GM10266 (cell line): ENCODE results near the gene OOSP3.

Source experiments
- DNase-seq: peaks from one replicate; pipeline ENCODE4 v3.0.0; 2012; ENCODE audit errors: extremely low spot score
- TF ChIP-seq, protein P1 (sequence below): IDR thresholded peaks from 2 replicates; pipeline ENCODE4 v1.5.1; 2012; ENCODE audit warnings: mild to moderate bottlenecking, low read depth; ENCODE audit not compliant: control insufficient read depth, insufficient read depth; ENCODE audit errors: missing control alignments

OOSP3 gene

DNA sequence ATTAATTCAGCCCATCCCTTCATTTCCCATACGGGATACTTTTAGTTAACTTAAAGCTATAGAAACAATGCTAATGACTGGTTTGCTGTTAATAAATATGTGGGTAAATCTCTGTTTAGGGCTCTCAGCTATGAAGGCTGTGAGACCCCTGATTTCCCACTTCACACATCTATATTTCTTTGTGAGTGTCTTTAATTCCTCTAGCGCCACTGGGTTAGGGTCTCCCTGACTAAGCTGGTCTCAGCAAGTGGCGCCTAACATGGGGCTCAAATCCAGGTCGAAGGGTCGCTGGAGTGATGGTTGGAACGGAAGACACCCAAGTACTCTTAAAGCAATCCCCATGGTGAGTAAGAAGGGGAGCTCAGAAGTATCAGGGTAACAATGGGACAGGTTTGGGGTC, 45.2 kb downstream of the OOSP3 start:
- TF ChIP-seq, protein P1, sequence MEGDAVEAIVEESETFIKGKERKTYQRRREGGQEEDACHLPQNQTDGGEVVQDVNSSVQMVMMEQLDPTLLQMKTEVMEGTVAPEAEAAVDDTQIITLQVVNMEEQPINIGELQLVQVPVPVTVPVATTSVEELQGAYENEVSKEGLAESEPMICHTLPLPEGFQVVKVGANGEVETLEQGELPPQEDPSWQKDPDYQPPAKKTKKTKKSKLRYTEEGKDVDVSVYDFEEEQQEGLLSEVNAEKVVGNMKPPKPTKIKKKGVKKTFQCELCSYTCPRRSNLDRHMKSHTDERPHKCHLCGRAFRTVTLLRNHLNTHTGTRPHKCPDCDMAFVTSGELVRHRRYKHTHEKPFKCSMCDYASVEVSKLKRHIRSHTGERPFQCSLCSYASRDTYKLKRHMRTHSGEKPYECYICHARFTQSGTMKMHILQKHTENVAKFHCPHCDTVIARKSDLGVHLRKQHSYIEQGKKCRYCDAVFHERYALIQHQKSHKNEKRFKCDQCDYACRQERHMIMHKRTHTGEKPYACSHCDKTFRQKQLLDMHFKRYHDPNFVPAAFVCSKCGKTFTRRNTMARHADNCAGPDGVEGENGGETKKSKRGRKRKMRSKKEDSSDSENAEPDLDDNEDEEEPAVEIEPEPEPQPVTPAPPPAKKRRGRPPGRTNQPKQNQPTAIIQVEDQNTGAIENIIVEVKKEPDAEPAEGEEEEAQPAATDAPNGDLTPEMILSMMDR: no peak
- no peak for DNase-seq

DNA sequence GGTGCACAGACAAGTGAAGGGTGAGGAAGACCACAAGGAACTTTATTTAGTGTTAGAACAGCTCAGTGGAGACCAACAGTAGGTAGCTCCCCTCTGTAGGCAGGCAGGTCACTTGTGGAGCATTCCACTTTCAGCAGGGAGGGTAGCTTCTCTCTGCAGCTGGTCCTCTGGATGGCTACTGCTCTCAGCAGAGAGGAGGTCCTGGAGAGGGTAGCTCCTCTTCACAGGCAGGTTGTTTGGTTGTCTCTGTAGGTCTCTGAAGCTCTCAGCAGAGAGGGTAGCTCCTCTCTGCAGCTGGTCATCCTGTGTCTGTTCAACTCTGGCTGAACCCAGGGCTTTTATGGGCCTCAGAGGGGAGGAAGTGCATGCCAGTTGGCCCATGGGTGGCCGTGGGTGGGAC, 53.1 kb downstream of the OOSP3 start:
- TF ChIP-seq, protein P1: no peak
- no peak for DNase-seq

DNA sequence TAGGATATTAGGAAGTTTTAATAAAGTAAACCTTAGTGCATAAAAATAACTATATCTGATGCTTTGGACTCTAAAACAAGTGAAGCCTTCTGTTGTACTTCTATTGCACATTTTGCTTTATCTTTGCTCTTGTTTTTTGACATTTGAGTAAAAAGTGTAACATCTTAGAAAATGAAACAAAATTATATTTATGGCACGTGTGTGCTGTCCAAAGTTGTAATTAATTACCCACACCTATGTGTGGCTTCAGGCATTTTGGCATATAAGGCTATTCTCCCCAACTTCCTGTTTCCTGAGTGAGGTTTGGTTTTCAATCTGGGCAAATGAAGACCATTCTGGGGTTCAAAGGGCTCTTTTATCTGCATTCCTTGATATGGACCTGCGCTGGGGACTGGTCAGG, 59.5 kb downstream of the OOSP3 start, which contains the start of gene OOSP1:
TSS of gene OOSP1 (plus strand) at position 301 of the 400 bp plus-strand sequence. CDS start at position 324, 23 bp downstream.
- DNase-seq: no peak
- TF ChIP-seq, protein P1: no peak

DNA sequence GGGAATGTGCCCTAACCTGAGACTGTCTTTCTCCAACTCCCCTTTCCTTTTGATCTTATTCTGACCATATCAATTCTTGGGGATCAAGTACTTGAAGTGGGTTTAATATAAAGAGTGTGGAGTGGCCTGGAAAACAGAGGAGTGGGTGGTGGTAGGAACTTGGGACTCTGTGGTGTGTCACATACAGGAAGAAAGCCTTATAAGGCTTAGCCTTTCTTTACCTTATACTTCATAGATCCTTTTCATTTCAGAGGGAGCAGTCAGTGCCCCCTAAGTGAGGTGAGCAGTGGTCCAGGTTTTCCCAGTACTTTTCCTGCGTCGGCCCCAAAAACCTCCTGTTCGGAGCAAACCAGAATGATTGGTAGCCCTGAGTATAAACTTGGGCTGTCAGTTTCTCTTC, 60.1 kb downstream of the OOSP3 start:
- TF ChIP-seq, protein P1: no peak
- DNase-seq: no peak

DNA sequence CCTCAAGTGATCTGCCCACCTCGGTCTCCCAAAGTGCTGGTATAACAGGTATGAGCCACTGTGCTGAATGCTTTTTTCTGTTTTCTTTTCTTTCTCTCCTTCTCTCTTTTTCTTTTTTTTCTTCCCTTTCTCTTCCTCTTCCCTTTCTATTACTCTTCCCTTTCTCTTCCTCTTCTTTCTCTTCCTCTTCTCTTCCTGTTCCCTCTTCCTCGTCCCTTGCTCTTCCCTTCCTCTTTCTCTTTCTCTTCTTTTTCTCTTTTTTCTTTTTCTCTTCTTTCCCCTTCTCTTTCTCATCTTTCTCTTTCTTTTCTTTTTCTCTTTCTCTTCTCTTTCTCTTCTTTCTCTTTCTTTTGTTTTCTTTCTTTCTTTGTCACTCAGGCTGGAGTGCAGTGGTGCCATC, 60.9 kb downstream of the OOSP3 start:
- no peak for DNase-seq

DNA sequence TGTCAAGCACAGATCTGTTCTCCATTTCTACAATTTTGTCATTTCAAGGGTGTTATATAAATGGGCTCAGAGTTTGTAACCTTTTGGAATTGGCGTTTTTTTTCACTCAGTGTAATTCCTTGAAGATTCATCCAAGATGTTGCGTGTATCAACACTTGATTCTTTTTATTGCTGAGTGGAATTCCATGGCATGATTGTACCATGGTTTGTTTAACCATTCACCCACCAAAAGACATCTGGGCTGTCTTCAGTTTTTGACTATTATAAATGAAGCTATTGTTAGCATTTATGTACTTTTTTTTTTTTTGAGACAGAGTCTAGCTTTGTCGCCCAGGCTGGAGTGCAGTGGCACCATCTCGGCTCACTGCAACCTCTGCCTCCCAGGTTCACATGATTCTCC, 62.5 kb downstream of the OOSP3 start:
- no peak for DNase-seq
- TF ChIP-seq, protein P1: no peak

More for the DNA sequence above, 60.9 kb downstream of the OOSP3 start:
- TF ChIP-seq, protein P1: no peak

DNA sequence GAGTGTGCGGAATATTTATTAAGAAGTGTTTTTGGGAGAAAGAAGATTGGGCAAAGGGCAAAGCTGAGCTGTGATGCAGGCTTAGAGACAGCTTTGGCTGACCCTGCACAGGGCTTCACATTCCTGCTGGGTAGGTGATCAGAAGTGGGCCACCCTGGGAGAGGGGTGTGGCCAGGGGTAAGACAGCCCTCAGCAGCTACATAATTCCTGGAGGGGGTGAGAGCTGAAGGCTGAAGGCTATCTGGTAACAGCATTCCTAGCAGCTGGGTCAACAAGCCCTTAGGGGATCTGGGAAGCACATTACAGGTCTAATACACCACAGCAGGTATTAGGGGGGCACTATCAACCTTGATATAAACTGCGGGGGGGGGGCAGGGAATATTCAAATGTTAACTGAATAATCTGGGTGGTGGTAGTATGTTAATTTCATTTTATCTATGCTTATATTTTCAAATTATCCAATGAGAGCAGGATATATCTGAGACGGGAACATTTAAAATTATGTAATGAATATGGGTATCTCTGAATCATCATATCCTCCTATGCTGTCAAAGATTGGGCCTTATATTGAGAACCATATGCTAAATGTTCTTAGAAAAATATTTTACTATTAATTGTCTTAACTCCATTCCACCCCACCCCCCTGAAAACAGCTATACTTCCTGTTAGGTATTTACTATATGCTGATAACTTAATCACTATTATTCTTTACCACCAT, 65.6 kb downstream of the OOSP3 start:
- TF ChIP-seq, protein P1: no peak
- DNase-seq: no peak
